ENCODE data around the gene ERC2.
A peak's percentile ranks its signal among the peaks of the same experiment; 100 is the strongest.

ERC2 gene

DNA sequence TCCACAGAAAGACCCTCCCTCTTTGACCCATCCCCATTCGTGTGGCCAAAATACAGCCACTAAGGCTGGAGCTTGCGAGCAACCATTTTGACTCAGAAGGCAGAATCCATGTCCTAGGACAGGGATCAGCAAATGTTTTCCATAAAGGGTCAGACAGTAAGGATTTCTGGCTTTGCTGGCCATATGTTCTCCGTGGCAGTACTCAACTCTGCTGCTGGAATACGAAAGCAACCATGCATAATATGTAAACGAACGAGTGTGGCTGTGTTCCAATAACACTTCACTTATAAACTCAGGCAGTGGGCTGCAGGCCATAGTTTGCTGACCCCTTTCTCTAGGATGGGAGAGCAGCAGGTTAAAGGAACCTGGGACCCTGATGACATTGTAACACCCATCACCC lies 903.5 kb downstream of the ERC2 start:
- peak; percentile 56 for DNase-seq

DNA sequence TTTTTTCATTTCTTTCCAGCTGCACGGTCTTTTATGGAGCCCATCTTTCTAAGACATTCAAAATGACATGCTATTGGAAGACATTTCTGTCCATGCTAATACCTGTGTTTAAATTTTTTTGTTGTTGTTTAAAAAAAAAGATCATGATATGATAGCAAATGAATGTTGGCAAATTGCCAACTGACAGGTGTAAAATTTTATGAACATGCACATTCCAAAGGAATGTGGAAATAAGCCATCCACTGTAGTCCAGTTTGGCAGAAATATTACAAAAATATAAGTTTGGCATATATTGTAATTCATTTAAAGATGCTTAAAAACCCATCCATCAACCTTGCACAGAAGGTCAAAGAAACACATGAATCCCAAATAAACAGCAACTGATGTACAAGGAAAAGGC lies 905.6 kb downstream of the ERC2 start:
- DNase-seq = no peak

DNA sequence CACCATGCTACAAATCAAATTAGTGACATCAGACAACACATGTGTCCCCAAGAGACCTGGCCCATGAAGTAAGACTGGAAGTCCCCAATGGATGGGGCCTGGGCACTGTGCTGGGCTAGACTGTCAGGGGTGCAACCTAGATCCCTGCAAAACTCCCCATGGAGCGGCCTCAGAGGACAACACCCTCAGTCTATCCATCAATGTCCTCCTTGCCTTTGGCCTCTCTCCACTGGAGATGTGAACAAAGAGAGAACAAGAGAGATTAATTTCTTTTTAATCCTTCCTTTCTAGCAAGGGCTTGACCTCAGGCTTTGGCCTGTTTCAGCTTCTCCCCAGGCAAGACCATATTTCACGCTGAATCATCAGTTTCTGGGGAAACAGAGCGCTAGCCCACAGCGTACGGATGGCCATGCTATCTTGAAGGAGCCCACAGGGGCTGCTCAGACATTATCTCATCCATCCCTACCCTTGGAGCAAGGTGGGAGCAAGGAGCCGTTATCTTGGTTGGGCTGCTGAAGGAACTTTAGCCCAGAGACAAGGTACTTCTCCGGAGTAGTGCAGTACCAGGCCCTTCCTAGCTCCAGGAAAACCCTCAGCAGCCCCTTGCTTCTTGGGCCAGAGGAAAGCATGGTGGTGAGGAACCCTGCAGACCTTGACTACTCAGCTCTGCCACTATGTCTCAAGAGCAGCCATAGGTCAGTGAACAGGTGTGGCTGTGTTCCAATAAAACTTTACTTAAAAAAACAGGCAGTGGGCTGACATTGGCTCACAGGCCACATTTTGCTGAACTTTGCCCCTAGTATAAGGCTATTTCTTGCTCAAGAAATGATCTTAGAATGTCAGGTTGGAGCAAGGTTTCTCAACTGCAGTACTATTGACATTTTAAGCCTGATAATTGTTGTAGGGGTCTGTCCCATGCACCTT lies 908.5 kb downstream of the ERC2 start:
- no peak for DNase-seq

DNA sequence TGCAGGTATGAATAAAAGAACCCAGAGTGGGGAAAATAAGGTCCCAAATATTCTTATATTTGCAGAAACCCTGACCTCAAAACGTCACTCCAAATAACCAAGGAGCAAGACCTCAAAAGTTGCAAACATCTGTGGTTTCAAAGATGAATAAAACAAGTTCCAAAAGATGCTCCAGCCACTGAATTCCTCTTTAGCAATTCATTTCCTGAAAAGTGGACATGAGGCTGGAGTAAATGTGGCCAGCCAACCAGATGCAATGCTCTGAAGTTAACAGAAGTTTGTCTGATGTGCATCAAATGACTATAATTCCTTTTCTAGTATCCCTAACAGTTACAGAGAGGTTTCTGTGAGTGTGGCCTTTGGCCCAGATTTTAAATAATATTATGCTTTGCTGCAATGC lies 910.0 kb downstream of the ERC2 start:
- DNase-seq = no peak

DNA sequence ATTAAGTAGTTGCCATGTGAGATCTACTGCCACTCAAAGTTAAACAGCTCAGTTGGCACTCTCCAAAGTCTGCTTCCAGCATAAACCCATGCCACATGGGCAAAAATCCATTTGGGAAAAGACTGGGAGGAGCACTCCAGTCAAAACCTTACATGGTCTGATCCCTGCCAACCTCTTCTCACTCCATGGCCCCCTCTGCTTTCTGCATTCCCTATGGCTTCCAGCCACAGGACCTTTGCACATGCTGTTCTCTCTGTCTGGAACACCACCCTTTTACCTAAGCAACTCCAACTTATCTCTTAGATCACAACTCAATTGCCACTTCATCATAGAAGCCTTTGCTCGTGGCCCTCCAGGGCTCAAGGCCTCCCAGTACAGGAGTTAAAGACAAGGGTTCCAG lies 910.7 kb downstream of the ERC2 start:
- no peak for DNase-seq

DNA sequence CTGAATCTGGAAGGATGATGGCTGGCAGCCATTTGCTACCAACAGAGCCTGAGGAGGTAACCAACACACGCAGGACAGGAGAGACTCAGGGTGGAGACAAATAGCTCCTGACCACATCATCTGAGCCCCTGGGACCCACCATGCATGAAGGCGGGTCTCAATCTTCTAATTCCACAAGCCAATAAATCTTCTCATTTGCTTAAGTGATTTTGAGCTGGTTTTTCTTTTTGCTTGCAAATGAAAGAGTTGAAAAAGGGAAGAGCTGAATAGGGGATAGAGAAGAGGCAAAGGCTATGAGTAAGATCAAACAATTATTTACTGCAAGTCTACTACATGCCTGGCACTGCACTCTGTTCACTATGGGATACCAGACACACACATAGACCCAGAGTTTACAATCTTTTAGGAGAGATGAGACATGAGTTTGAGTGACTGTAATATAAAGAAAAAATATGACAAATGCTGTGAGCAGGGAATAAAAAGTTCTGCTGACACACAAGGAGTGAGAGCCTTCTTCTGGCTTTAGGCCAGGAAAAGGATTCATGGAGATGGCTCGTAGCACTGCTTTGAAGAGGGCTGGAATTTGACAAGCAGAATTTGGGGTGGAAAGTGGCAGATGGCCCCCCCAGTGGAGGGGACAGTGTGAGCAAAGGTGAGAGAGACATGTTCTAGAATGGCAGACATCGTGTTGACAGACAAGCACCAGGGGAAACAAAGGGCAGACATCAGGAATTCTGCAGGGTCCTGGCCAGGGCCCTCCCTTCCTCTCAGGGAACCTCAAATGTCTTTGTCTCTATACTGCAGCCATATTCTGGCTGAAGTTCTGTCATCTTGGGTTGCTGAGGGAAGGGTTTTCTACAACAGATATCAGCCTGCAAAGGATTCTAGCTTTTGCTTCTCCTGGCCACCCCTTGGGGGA lies 911.4 kb downstream of the ERC2 start:
- no peak for DNase-seq

GRCh38 chr3:55555873-55556618 lies 912.2 kb downstream of the ERC2 start:
- DNase-seq = peak; percentile 3

DNA sequence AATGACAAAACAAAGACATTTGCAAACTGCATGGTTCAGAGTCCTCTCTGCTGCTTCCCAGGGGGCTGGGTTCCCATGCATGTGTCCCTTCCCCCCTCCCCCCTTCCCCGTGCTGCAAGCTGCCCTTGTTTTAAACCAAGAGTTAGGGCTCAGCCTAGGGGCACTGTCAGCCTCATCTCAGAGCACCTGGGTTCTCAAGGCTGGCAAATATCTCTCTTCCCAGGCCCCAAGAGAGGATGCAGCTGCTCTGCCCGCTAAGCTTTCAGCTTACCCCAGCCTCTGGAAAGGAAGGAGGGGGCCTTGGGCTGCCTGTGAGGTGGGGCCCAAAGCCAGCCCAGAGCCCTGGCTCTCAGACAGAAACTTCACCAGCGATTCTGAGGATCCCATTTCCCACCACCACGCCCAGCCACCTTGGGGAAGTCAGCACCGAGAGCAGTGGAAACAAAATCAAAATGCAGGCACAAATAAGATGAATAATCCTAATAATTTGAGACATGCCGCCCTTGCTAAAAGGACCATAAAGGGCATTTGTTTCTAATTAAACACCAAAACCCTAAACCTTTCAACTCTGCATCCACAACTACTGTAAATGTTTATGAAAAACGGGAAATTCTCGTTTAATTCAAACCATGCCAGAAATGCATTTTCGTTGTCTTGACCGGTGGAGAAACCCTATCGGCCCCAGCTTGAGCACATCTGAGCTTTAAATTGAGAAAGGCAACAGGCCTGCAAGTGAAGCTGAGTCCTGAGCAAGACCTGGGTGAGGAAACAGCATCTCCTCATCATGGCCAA lies 913.4 kb downstream of the ERC2 start:
- peak; percentile 22 for DNase-seq

- no peak for DNase-seq
These were observed 916.6 kb downstream of the ERC2 start for GRCh38 chr3:55551644-55552043.

DNA sequence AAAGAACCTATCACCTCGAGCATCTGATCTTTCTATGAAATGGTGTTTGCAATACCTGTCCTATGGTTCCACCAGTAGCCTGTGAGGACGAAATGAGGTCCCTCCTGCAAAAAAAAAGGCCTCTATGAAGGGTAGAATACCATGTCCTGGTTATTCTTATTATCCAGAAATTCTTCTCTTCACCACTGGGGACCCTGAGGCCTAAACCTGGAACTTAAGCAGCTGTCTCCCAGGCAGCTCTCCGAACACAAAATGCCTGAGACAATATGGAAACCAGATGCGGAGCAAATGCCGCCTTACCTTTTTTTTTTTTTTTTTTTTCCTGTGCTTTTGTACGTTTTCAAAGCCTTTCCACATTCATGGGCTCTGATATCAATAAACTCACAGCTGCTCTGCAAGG lies 919.1 kb downstream of the ERC2 start:
- DNase-seq = no peak

DNA sequence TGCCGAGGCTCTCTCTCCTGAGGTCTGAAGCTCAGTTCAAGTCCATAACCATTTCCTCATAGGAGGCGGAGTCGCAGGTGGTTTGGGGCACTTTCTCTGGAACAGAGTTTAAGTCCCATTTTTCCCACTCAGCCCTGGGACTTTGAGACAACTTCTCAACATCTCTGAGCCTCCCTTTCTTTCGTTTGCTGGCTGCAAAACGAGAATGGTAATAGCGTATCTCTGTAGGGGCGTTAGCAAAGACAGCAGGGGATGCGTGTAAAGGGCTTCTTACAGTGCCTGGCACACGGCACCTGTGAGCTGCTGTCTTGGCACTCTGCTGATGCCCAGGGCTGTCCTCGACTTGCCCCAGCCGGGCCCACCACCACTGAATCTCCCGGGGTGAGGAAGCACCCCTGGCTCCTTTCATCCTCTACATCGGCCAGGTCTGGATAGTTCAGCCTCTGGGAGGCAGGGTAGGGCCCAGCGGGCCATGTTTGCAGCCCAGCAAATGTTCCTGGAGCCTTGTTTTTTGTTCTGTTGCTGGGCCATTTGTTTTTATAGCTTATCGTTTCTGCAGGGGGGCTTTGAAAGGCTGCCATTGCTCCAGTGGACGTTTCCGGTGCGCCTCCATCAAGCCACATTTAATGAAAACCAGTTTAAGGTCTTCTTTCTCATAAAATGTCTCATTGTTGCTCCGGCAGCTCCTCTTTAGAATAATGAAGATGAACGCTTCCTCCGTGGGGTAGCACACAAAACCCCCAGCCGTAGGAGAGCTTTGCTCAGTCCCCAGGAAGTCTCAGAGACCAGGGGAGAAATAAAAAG lies 921.2 kb downstream of the ERC2 start:
- peak; percentile 27 for DNase-seq

- DNase-seq = no peak
These were observed 922.3 kb downstream of the ERC2 start for GRCh38 chr3:55545995-55546394.

GRCh38 chr3:55544219-55544618 lies 924.0 kb downstream of the ERC2 start:
- DNase-seq = peak; percentile 41

DNA sequence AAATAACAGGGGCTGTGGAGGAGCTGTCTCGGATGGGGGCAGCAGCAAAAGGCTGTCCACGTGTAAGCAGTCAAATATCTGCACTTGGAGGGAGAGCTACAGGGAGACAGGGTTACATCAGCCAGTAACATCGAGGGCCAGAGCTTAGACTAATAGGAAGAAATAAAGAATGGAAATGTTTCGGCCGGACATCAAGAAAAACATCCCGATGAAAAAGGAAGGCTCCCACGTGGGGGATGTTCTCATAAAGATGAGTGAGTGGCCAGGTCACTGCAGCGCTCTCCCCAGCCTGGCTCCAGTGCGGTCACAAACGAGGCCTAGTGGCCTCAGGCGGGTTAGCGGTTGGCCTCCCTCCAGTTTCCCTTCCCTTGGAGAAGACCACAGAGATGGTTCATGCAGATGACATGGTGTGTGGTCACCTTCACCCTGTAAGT lies 925.1 kb downstream of the ERC2 start:
- DNase-seq = no peak

GRCh38 chr3:55541456-55541855 lies 926.8 kb downstream of the ERC2 start:
- no peak for DNase-seq

DNA sequence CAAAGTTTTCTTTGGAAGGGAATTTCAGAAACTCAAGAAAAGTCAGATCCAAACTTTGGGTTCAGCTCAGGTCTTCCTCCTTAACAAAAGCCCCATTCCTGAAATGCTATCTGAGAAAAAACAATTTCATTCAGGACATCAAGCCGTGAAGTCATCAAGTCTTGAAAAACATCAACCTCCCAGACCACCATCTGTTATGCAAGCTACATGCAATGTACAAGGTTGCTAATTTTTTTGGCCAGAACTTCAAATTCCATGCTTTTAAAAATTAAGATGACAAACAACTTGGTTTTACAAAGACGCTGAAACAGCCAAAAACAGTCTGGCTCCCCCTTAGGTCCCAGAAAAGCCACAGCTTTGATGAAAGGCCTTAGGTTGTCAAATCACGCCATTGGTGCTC lies 927.3 kb downstream of the ERC2 start:
- DNase-seq = no peak

DNA sequence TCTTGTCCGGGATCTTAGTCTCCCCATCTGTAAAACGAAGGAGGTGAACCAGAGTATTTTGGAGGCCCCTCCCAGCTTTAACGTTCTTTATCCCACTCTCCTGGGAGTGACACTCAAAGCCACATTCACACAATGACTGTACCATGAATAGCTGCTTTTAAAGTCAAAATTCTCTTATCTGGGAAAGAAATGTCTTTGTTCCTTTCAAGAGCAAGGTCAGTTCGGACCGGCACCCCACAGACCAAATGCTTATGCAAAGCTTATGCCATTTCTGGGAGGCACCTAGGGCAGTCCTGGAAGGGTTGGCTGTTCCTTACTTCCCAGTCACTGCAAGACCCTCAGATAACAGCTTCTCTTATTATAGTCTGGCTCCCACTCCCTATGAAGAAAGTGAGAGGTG lies 927.7 kb downstream of the ERC2 start:
- DNase-seq = no peak

DNA sequence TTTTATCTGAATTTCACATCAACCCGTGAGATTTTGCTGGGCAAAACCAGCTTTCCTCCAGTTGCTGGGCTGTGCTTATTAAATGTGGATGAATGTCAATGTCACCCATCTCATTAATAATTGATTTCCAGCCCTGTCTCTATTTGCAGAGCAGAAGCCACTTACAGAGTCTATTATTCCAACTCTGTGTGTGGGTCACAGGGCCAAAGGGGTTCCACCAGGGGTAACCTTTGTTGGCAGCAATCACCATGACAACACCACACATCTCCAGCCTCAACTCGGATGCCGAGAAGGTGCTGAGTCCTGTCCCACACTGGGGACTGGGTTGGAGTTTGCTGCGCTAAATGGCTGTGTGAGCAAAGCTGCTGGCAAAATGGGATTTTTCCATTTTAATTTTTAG lies 930.1 kb downstream of the ERC2 start:
- DNase-seq = no peak

DNA sequence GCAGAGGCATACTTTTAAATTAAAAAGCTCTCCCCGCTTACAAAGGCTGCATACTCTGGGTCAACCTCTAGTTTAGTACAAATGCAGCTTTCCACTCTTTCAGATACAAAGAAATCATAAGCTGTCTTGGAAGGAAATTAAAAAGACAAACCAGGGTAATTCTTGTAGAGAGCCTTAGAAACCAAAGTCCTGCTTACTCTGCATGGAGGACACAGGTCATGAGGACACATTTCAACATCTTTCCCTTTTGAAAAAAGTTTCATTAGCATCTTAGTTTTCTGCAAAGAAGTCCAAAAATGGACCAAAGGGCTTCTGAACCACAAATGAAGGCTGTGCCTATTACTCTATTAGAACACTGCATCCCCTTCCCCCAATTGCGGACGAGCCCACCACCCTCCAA lies 930.7 kb downstream of the ERC2 start:
- no peak for DNase-seq

- DNase-seq = no peak
These were observed 931.1 kb downstream of the ERC2 start for GRCh38 chr3:55537129-55537528.

- no peak for DNase-seq
These were observed 933.4 kb downstream of the ERC2 start for GRCh38 chr3:55534876-55535275.
